ENCODE results near the gene PPP1R9B.

Gene PPP1R9B

GRCh38 chr17:50096092-50096491 is 54.4 kb downstream of the PPP1R9B start:
- no peak for TF ChIP-seq CTCF (IDR thresholded peaks at IDR 0.05; ENCODE audit: low read depth, low read length, missing control alignments)
- no peaks in the 10 kb centered on the region for H3K27me3 ChIP-seq (replicated peaks)
- no peak overlapping the region for H3K27ac ChIP-seq
- peak overlapping the region; percentile 86 for H3K4me3 ChIP-seq (ENCODE audit: low read depth, low read length)
- in situ Hi-C loops (cut with HindIII; ENCODE audit: low pct_ligation_motif_present, low sequenced_read_pairs), result no loop called here
- no peak for DNase-seq
- peaks cover 8% of the 10 kb centered on the region for H3K36me3 ChIP-seq (replicated peaks)

- no peak for DNase-seq
- Histone ChIP-seq H3K36me3 (replicated peaks) (peaks cover 12% of the 10 kb centered on the region), H3K4me3 (ENCODE audit: low read depth, low read length) (peak overlapping the region; percentile 86), H3K27me3 (replicated peaks) (no peaks in the 10 kb centered on the region), H3K27ac (no peak overlapping the region)
- in situ Hi-C loops (cut with HindIII; ENCODE audit: low pct_ligation_motif_present, low sequenced_read_pairs), result no loop called here
- TF ChIP-seq CTCF (IDR thresholded peaks at IDR 0.05; ENCODE audit: low read depth, low read length, missing control alignments), result no peak
Observed at GRCh38 chr17:50095626-50096037, 54.8 kb downstream of the PPP1R9B start.

GRCh38 chr17:50094753-50095619 is 55.5 kb downstream of the PPP1R9B start, which contains the start of gene PDK2:
Gene PDK2, plus strand, starts transcription at chr17:50095351. Its CDS starts 85 bp downstream, at chr17:50095436.
- TF ChIP-seq CTCF (IDR thresholded peaks at IDR 0.05; ENCODE audit: low read depth, low read length, missing control alignments), result no peak
- DNase-seq, result peak; percentile 92
- H3K36me3 ChIP-seq (replicated peaks), result peaks cover 19% of the 10 kb centered on the region
- peak within 1 kb of the TSS; percentile 86 for H3K4me3 ChIP-seq (ENCODE audit: low read depth, low read length)
- H3K27me3 ChIP-seq (replicated peaks), result no peaks in the 10 kb centered on the region
- no peak within 1 kb of the TSS for H3K27ac ChIP-seq
- in situ Hi-C loops (cut with HindIII; ENCODE audit: low pct_ligation_motif_present, low sequenced_read_pairs), result no loop called here

GRCh38 chr17:50094243-50094752 is 56.2 kb downstream of the PPP1R9B start:
- in situ Hi-C loops (cut with HindIII; ENCODE audit: low pct_ligation_motif_present, low sequenced_read_pairs), result no loop called here
- peak; percentile 83 for DNase-seq
- peak; percentile 85 for TF ChIP-seq CTCF (IDR thresholded peaks at IDR 0.05; ENCODE audit: low read depth, low read length, missing control alignments)
- H3K27me3 ChIP-seq (replicated peaks), result no peaks in the 10 kb centered on the region
- H3K4me3 ChIP-seq (ENCODE audit: low read depth, low read length), result peak overlapping the region; percentile 86
- peaks cover 26% of the 10 kb centered on the region for H3K36me3 ChIP-seq (replicated peaks)
- H3K27ac ChIP-seq, result no peak overlapping the region

GRCh38 chr17:50093807-50094206 is 56.7 kb downstream of the PPP1R9B start:
- DNase-seq, result no peak
- no peak overlapping the region for H3K27ac ChIP-seq
- in situ Hi-C loops (cut with HindIII; ENCODE audit: low pct_ligation_motif_present, low sequenced_read_pairs), result no loop called here

More at GRCh38 chr17:50093807-50094206, 56.7 kb downstream of the PPP1R9B start:
- H3K4me3 ChIP-seq (ENCODE audit: low read depth, low read length), result no peak overlapping the region
- TF ChIP-seq CTCF (IDR thresholded peaks at IDR 0.05; ENCODE audit: low read depth, low read length, missing control alignments), result peak; percentile 16
- no peaks in the 10 kb centered on the region for H3K27me3 ChIP-seq (replicated peaks)
- peaks cover 31% of the 10 kb centered on the region for H3K36me3 ChIP-seq (replicated peaks)

Data from brain microvascular endothelial cell (primary cell).